HG02759 (cell line): ENCODE measurements around the gene SMIM45.
A peak's percentile ranks its signal among the peaks of the same experiment; 100 is the strongest.

Experiments
- ATAC-seq: cut with Tn5 transposase; IDR thresholded peaks from one replicate; pipeline ENCODE4 v1.9.1; 2021; ENCODE audit warnings: mild to moderate bottlenecking, moderate library complexity; ENCODE audit not compliant: unreplicated experiment

The SMIM45 gene

GRCh38 chr22:41998361-41999261 is 46.7 kb downstream of the SMIM45 start, which contains the start of gene WBP2NL:
Gene WBP2NL (plus strand): TSS chr22:41998788. CDS start chr22:41998819, 31 bp downstream.
- peak; percentile 83 for ATAC-seq

GRCh38 chr22:42000466-42000865 is 48.5 kb downstream of the SMIM45 start:
- no peak for ATAC-seq

DNA sequence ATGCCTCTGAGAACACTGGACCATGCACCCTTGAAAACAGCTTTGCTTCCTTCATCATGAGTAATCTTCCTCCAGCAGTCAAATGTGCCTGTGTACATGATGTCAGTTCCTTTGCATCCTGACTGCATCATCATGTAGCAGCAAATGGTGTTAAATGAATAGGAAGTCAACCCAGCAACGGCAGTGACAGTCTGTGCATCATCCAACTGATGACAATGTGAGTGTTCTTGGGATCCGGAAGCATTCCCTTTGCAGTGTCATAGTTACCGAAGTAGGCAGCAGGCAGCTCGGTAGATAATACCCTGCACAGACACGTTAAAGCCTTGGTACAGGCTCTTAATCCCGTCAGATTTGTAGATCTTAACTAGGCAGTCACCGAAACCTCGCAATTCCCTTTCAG is 49.2 kb downstream of the SMIM45 start:
- no peak for ATAC-seq

GRCh38 chr22:42001706-42002105 is 49.8 kb downstream of the SMIM45 start:
- ATAC-seq = no peak

DNA sequence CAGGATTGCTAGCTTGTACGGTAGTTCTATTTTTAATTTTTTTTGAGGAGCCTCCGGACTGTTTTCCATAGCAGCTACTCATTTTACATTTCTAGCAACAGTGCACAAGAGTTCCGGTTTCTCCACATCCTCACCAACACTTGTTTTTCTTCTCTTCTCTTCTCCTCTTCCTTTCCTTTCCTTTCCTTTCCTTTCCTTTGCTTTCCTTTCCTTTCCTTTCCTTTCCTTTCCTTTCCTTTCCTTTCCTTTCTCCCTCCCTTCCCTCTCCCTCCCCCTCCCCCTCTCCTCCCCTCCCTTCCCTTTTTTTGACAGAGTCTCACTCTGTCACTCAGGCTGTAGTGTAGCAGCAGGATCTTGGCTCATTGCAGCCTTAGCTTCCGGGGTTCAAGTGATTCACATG is 56.0 kb downstream of the SMIM45 start:
- no peak for ATAC-seq
